GM12878 (cell line): ENCODE measurements around the gene MACROD2. TPM values are rescaled to one million over a fixed set of nuclear protein-coding genes. Genes with fewer than 3 reads are reported as not detected.

Experiments used
- ATAC-seq: fragments of 200-7000 bp; cut with Tn5 transposase; 3 replicates; pipeline ENCODE4 v1.9.1; 2020; ENCODE audit warnings: mild to moderate bottlenecking, moderate library complexity
- BruUV-seq: library from RNA; stranded (reverse); fragments of 400-500 nt; replicated peaks from 2 replicates; lab custom pipeline; 2021; lab: Mats Ljungman, UMichigan
- CTCF ChIA-PET: fragments of 300-600 bp; sonication (Branson Sonifier 250); formaldehyde crosslinking; extraction: SDS; loops from one replicate; lab custom pipeline; 2021; ENCODE audit warnings: inconsistent platforms; lab: Yijun Ruan, JAX
- POLR2A ChIA-PET: fragments of 350-600 bp; formaldehyde crosslinking; extraction: SDS; loops from one replicate; lab custom pipeline; 2021; ENCODE audit warnings: inconsistent platforms; lab: Charles Lee
- RAD21 ChIA-PET: fragments of 300-600 bp; sonication (Branson Sonifier 250); formaldehyde crosslinking; loops from one replicate; lab custom pipeline; 2023; ENCODE audit warnings: antibody characterized with exemption; ENCODE audit not compliant: unreplicated experiment; lab: Charles Lee
- SMC1A ChIA-PET: fragments of 300-600 bp; sonication (Branson Sonifier 250); formaldehyde crosslinking; loops from one replicate; lab custom pipeline; 2023; ENCODE audit not compliant: unreplicated experiment, uncharacterized antibody; lab: Charles Lee
- DNase-seq: peaks from one replicate; pipeline ENCODE4 v3.0.0-alpha.2; 2011; ENCODE audit warnings: low read depth, low spot score
- FAIRE-seq: peaks from 3 replicates; lab custom pipeline; 2011; peaks lifted over from hg19 to GRCh38; lab: Jason Lieb, UNC
- H2AFZ ChIP-seq: 2 replicates; pipeline ENCODE4 v1.6.0; 2011; ENCODE audit warnings: low read depth, low read length, control low read depth; ENCODE audit not compliant: control insufficient read depth
- H3K27ac ChIP-seq: 2 replicates; pipeline ENCODE4 v1.5.1; 2011; ENCODE audit warnings: control low read depth; ENCODE audit not compliant: control insufficient read depth, insufficient read depth
- H3K27me3 ChIP-seq, 2 experiments: replicated peaks in 1 of 2; 2 replicates each; pipeline versions ENCODE4 v1.6.0 to v1.6.1; 2011; ENCODE audit warnings: low read length in 1 of 2; ENCODE audit not compliant: control insufficient read depth in 2 of 2, insufficient read depth in 2 of 2
- H3K36me3 ChIP-seq, 2 experiments: 2 replicates each; pipeline ENCODE4 v1.5.1; 2011; ENCODE audit warnings: low read length in 1 of 2; ENCODE audit not compliant: control insufficient read depth in 2 of 2, insufficient read depth in 2 of 2
- H3K4me1 ChIP-seq: 2 replicates; pipeline ENCODE4 v1.6.1; 2011; ENCODE audit warnings: mild to moderate bottlenecking, low read length, moderate library complexity, mixed read lengths; ENCODE audit not compliant: control insufficient read depth, insufficient read depth
- H3K4me2 ChIP-seq: 2 replicates; pipeline ENCODE4 v1.6.0; 2011; ENCODE audit warnings: control low read depth; ENCODE audit not compliant: control insufficient read depth, insufficient read depth
- H3K4me3 ChIP-seq: fragments of 200-600 bp; sonication (generic); 2 replicates; pipeline ENCODE4 v1.5.1; 2016
- H3K79me2 ChIP-seq: 2 replicates; pipeline ENCODE4 v1.6.0; 2011; ENCODE audit warnings: low read length; ENCODE audit not compliant: control insufficient read depth, insufficient read depth
- H3K9ac ChIP-seq: 2 replicates; pipeline ENCODE4 v1.8.0; 2011; ENCODE audit warnings: low read length, control low read depth, mixed read lengths; ENCODE audit not compliant: control insufficient read depth, insufficient read depth
- H3K9me3 ChIP-seq: replicated peaks from 3 replicates; pipeline ENCODE4 v1.5.1; 2011; ENCODE audit warnings: mild to moderate bottlenecking, low read length; ENCODE audit not compliant: control insufficient read depth, insufficient read depth
- H4K20me1 ChIP-seq: 2 replicates; pipeline ENCODE4 v1.6.0; 2011; ENCODE audit not compliant: control insufficient read depth, insufficient read depth
- CHD1 ChIP-seq: IDR thresholded peaks from 2 replicates; pipeline ENCODE4 v1.6.1; 2012; ENCODE audit warnings: low read depth, low read length, improper control_type of control experiment
- JUND ChIP-seq: IDR thresholded peaks from 2 replicates; pipeline ENCODE4 v1.6.1; 2012; ENCODE audit warnings: low read depth, mild to moderate bottlenecking, low read length, improper control_type of control experiment, moderate library complexity
- KAT2A ChIP-seq: conservative IDR thresholded peaks from 2 replicates; pipeline ENCODE4 v1.6.1; 2011; ENCODE audit warnings: low read depth, low read length; ENCODE audit not compliant: control insufficient read depth
- NFYB ChIP-seq: IDR thresholded peaks from 2 replicates; pipeline ENCODE4 v1.6.1; 2011; ENCODE audit warnings: low read depth, mild to moderate bottlenecking, low read length, improper control_type of control experiment, moderate library complexity; ENCODE audit not compliant: insufficient read depth
- NR2F1 ChIP-seq: fragments of 450-650 bp; conservative IDR thresholded peaks from 2 replicates; pipeline ENCODE4 v1.6.1; 2017; ENCODE audit warnings: mild to moderate bottlenecking
- PML ChIP-seq: IDR thresholded peaks from 2 replicates; pipeline ENCODE4 v1.6.1; 2012; ENCODE audit warnings: low read length, inconsistent platforms
- SMAD5 ChIP-seq: IDR thresholded peaks from 2 replicates; pipeline ENCODE4 v1.6.1; 2016; ENCODE audit warnings: antibody characterized with exemption, low read depth
- STAT1 ChIP-seq: fragments of 450-650 bp; conservative IDR thresholded peaks from 2 replicates; pipeline ENCODE4 v1.6.1; 2014; ENCODE audit warnings: antibody characterized with exemption, mild to moderate bottlenecking
- TAF1 ChIP-seq: IDR thresholded peaks from 2 replicates; pipeline ENCODE4 v1.6.1; 2011; ENCODE audit warnings: mild to moderate bottlenecking, low read depth, low read length, borderline replicate concordance
- TCF7 ChIP-seq: IDR thresholded peaks from 2 replicates; pipeline ENCODE4 v1.6.1; 2014; ENCODE audit warnings: antibody characterized with exemption, borderline replicate concordance
- ZNF622 ChIP-seq: fragments of 450-650 bp; IDR thresholded peaks from 2 replicates; pipeline ENCODE4 v1.6.1; 2017; ENCODE audit warnings: mild to moderate bottlenecking, inconsistent platforms
- WGBS: methylation state at CpG from one replicate; pipeline ENCODE4 v1.1.6; 2016; ENCODE audit warnings: low lambda C conversion rate; ENCODE audit not compliant: insufficient replicate concordance, insufficient coverage; ENCODE audit errors: missing lambda C conversion rate; 5-methylcytosine and 5-hydroxymethylcytosine counted together
- in situ Hi-C: fragments of 300-500 bp; cut with MboI; formaldehyde crosslinking; loops from 9 replicates; pipeline ENCODE4 v1.14.3; 2018; ENCODE audit warnings: mixed read lengths
- intact Hi-C: fragments of 100-400 bp; cut with micrococcal nuclease; formaldehyde crosslinking; loops from one replicate; pipeline ENCODE4 v1.14.2; 2022; ENCODE audit not compliant: unreplicated experiment
- polyA plus RNA-seq, 11 experiments: library from polyadenylated mRNA; depleted of rRNA in 4 of 11; unstranded in 6 of 11; stranded (reverse) in 5 of 11; fragments of >200 nt; fragmentation: Nextera tagmentation in 4 of 11; fragmentation: Illumina TruSeq in 1 of 11; extraction: Ambion mirVana in 4 of 11; extraction: Trizol in 1 of 11; gene quantifications; 1 replicate in 1 of 11; 2 replicates in 10 of 11; pipeline versions ENCODE4 v1.2.1 to v1.2.3, GENCODE V29; 2011 to 2016; ENCODE audit warnings: inconsistent platforms in 2 of 11, missing spikeins in 2 of 11, low read depth in 1 of 11
- total RNA-seq, 4 experiments: library from RNA; depleted of rRNA in 3 of 4; stranded (reverse); fragments of >200 nt in 3 of 4; fragmentation: Illumina TruSeq in 1 of 4; extraction: Trizol in 1 of 4; gene quantifications; 2 replicates each; pipeline versions ENCODE4 v1.2.1 to v1.2.3, GENCODE V29; 2013 to 2021

MACROD2 gene
- total and polyA plus RNA-seq, 10 of the 15 experiments (the other 5 are each of a cell fraction or from before 2014, with no cell fraction given) = 1.1 to 21.5 (median 2.2) TPM

DNA sequence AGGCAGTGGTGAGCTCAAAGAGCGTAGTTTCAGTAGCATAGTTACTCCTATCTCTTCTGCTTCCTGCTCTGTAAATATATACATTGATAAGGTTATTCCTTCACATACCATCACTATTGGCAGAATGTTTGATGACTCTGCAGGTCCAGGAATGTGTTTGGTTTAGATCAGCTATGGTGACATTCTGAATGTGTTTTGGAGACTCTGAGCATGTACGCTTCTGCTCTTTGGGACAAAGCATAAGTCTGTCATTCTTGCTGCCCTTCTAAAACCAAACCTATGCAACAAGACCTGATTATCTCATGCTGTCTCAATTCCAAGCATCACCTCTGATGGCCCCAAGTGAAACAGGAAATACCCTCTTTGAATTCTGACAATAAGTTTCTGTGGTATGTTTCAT, 1503.6 kb downstream of the MACROD2 start:
- BruUV-seq = no TSS peak
- H3K36me3 ChIP-seq = no peaks in the 10 kb centered on the region
- H3K9me3 ChIP-seq = no peaks in the 10 kb centered on the region
- ChIA-PET CTCF (no interaction called here), RAD21 (no interaction called here), POLR2A (no interaction called here), SMC1A (no interaction called here)
- no peaks in the 10 kb centered on the region for H3K79me2 ChIP-seq
- no peak overlapping the region for H3K4me2 ChIP-seq
- WGBS = 79% methylated on average over 2 of the region's 2 CpGs
- no peak for ATAC-seq
- H3K27me3 ChIP-seq = no peaks in the 10 kb centered on the region
- intact Hi-C loops (no loop called here), in situ Hi-C loops (no loop called here)
- no peak overlapping the region for H3K9ac ChIP-seq
- TF ChIP-seq TAF1 (no peak), JUND (no peak), KAT2A (no peak), STAT1 (no peak), CHD1 (no peak), NR2F1 (no peak), PML (no peak)
- H4K20me1 ChIP-seq = no peaks in the 10 kb centered on the region
- FAIRE-seq = no peak
- no peak overlapping the region for H2AFZ ChIP-seq
- no peak overlapping the region for H3K27ac ChIP-seq
- no peak overlapping the region for H3K4me3 ChIP-seq
- DNase-seq = no peak
- no peaks in the 10 kb centered on the region for H3K4me1 ChIP-seq

DNA sequence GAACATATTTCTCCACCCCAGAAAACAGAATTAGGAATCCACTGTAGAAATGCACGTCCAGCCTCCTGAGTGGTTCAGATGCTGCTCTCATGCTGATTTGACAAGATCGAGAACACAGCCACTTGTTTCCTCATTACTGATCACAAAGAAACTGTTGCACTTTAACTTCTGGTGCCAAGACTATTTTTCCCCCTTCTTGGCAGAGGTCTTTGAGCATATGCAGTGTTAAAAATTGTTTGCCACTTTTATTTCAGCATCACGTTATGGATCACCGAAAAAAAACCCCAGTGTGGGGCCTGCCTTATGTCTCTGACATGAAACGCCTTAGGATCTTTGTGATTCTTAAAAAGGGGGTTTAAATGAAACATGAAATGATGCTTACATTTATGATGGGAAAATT, 1511.0 kb downstream of the MACROD2 start:
- ATAC-seq = no peak
- 65% methylated on average over 5 of the region's 5 CpGs for WGBS

More for the DNA sequence above, 1511.0 kb downstream of the MACROD2 start:
- FAIRE-seq = no peak
- H3K79me2 ChIP-seq = no peaks in the 10 kb centered on the region
- SMC1A ChIA-PET = no interaction called here
- RAD21 ChIA-PET = no interaction called here
- H3K27me3 ChIP-seq = no peaks in the 10 kb centered on the region
- H3K36me3 ChIP-seq = no peaks in the 10 kb centered on the region
- POLR2A ChIA-PET = no interaction called here
- H3K4me3 ChIP-seq = no peak overlapping the region
- H3K9me3 ChIP-seq = no peaks in the 10 kb centered on the region; the same call in 2 of the 3 replicates
- no peak overlapping the region for H3K27ac ChIP-seq
- H2AFZ ChIP-seq = no peak overlapping the region
- H3K9ac ChIP-seq = no peak overlapping the region
- TF ChIP-seq SMAD5 = no peak
- no peak for TF ChIP-seq ZNF622
- no peak for TF ChIP-seq NFYB
- TF ChIP-seq TCF7 = no peak
- no peak for DNase-seq
- H3K4me2 ChIP-seq = no peak overlapping the region
- H4K20me1 ChIP-seq = no peaks in the 10 kb centered on the region
- BruUV-seq = no TSS peak
- CTCF ChIA-PET = no interaction called here
- no peaks in the 10 kb centered on the region for H3K4me1 ChIP-seq
- intact Hi-C loops (no loop called here), in situ Hi-C loops (no loop called here)
